Measurements from ENCODE around the gene PSMD13. TPM values are rescaled to one million over a fixed set of nuclear protein-coding genes. Genes with fewer than 3 reads are reported as not detected.

The PSMD13 gene
- total and polyA plus RNA-seq, 2 of the 13 experiments (the other 11 are each of a cell fraction or from before 2014, with no cell fraction given): 83.0 to 117 TPM

DNA sequence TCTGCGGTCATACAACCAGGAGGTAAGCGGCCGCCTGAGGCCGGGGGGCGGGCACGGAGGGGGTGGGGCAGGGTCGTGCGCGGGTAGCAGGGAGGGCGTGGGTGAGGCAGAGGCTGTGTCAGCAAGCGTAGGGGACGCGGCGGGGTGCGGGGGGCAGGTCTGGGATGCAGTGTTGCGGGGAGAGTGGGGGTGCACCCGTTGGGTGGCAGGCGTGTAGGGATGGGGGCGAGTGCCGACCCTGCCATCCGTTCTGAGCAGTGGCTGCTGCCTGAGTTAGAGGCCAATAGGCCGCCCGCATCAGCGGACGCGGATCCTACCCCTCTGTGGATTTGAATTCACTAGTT is 27.9 kb upstream of the PSMD13 start (continued):
- TF ChIP-seq NFAT5 (CRISPR knock-in tag; IDR thresholded peaks at IDR 0.05) (no peak), ARID4A (CRISPR knock-in tag; IDR thresholded peaks at IDR 0.05; ENCODE audit: borderline replicate concordance) (0 out of 2 replicates have a peak, but pooled peaks have one; percentile 21), ZNF652 (CRISPR knock-in tag; IDR thresholded peaks at IDR 0.05; ENCODE audit: borderline replicate concordance, low read depth) (no peak), TARDBP (CRISPR knock-in tag; IDR thresholded peaks at IDR 0.05) (0 out of 2 replicates have a peak, but pooled peaks have one; percentile 0)

Data from HepG2 (cell line).